ENCODE results near the gene DISC1.

- TF ChIP-seq CTCF (conservative IDR thresholded peaks at IDR 0.05): no peak
- TF ChIP-seq ZFX (IDR thresholded peaks at IDR 0.05): no peak
These were observed 256.8 kb downstream of the DISC1 start for GRCh38 chr1:231883382-231883781.
